Measurements from ENCODE around the gene CA5A.
"Not testable (repeated sequence)": the region's sequence is repeated elsewhere in the genome, so short reads cannot be mapped to it uniquely, and the experiment has no call there.

Gene CA5A

GRCh38 chr16:87949071-87949744 is 12.9 kb upstream of the CA5A start:
- DNase-seq (ENCODE audit: low spot score) (no peak), FAIRE-seq (no peak)

DNA sequence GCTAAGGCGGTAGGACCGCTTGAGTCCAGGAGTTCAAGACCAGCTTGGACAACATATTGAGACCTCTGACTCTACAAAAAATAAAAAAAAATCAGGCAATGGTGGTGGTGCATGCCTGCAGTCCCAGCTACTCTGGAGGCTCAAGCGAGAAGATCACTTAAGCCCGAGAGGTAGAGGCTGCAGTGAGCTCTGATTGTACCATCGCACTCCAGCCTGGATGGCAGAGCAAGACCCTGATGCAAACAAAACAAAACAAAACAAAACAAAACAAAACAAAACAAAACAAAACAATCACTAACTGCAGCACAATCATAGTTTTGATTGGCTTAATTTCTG is 12.4 kb upstream of the CA5A start:
- DNase-seq (ENCODE audit: low spot score) (no peak), FAIRE-seq (no peak)

DNA sequence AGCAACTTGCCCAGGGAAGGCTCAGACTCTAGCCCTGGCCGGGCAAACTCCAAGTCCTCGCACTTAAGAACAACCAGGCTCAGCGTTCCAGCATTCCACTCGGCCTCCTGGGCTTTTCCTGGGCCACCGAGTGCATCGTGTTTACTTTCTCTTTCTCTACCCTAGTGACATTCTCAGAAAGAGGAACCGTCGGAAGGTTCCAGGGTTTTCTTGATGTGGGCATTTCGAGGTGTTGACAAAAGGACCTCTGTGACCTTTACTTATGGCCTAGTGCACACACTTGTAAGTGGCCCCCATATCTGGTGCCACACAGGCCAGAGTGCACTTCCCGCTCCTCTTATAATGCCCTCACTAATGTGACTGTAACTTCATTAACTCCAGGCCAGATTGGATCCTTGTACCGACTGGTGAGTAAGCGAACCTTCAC is 11.8 kb upstream of the CA5A start:
- FAIRE-seq (no peak), DNase-seq (ENCODE audit: low spot score) (no peak)

- no peak for FAIRE-seq
Measured at GRCh38 chr16:87947356-87948118, 11.2 kb upstream of the CA5A start.

DNA sequence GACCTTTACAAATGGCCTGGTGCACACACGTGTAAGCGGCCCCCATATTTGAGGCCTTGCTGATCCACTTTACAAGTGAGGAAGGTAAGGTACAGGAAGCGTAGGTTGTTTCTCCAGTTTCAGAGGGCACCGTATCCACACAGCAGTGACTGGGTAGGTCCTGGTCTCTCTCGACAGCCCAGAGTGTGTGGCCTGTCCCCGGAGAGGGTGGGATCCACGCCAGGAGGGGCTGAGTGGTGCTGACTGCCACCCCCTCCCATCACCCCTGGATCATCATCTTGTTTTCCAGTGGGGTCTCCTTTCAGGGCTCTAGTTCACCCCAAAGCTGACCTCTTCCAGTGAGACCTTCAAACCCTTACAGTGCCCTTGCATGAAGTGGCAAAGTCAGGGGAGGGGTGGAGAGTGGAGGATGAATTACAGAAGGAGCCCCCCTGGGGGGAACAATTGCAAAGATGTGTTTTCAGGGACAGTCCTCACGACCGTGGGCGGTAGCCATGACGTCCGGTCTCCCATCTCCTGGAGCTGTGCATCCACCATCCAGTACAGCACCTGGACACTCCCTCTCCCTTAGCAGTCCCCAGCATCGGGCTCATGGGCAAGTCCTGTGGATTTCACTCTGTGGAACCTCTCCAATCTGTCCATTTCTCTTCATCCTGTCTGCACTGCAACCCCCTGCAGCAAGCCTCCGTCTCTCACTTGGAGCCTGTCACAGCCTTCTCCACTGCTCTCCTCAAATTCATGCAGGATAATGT is 10.4 kb upstream of the CA5A start:
- no peak for FAIRE-seq
- no peak for DNase-seq (ENCODE audit: low spot score)

More at GRCh38 chr16:87947356-87948118, 11.2 kb upstream of the CA5A start:
- no peak for DNase-seq (ENCODE audit: low spot score)

DNA sequence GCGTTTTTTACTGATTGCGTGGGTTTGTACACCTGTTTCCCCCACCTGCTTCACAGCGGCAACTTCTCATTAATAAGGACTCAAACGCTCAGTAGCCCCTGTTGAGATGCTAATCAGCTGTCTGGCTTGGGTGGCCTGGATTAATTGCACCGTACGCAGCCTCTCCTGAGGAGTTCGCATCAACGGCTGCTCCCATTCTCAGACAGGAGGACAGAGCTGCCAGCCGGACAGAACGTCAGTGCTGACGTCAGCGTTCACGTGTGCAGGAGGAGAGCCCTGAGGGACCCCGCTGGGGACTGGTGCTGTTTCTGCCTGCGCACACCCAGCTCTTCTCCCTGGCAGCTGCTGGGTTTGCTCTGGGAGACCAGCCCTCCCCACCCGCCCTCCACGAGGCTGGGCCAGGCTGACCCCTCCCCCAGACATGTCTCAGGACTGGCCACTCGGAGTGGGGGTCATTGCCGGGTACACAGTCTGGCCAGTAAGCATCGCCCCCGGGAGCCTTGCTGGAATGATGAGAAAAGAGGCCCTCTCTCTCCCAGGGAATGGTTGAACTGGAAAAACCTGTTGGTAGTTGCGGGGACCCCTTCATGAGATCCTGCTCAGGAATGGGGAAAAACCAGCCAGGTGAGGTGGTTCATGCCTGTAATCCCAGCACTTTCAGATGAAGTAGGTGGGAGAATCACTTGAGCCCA is 9.2 kb upstream of the CA5A start:
- FAIRE-seq (no peak), DNase-seq (ENCODE audit: low spot score) (no peak)

- DNase-seq (ENCODE audit: low spot score), result no peak
Measured at GRCh38 chr16:87942680-87943079, 6.4 kb upstream of the CA5A start.

GRCh38 chr16:87939562-87940423 is 3.5 kb upstream of the CA5A start:
- no peak for FAIRE-seq
- DNase-seq (ENCODE audit: low spot score), result no peak

More at GRCh38 chr16:87942680-87943079, 6.4 kb upstream of the CA5A start:
- FAIRE-seq, result no peak

DNA sequence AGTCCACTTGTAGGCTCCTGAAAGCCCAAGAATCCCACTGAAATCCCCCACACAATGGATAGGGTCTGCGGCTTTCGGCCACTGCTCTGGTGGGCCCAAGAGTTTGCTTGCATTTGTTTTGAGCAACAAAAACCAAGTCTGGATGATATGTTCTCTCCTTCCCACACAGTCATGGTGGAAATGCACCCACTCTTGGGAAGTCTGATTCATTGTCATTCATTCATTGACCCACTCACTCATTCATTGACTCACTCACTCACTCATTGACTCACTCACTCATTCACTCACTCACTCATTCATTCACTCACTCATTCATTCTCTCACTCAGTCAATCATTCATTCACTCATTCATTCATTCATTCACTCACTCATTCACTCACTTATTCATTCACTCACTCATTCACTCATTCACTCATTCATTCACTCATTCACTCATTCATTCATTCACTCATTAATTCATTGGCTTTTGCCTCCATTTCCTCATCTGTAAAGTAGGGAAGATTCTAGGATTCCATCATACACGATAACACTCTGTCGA is 2.2 kb upstream of the CA5A start:
- no peak for DNase-seq (ENCODE audit: low spot score)
- no peak for FAIRE-seq

DNA sequence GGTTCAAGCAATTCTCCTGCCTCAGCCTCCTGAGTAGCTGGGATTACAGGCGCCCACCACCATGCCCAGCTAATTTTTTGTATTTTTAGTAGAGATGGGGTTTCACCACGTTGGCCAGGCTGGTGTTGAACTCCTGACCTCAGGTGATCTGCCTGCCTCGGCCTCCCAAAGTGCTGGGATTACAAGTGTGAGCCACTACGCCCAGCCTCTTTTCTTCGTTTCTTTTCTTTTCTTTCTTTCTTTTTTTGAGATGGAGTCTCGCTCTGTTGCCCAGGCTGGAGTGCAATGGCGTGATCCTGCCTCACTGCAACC is 858 bp upstream of the CA5A start:
- DNase-seq (ENCODE audit: low spot score); FAIRE-seq: not testable (repeated sequence)

DNA sequence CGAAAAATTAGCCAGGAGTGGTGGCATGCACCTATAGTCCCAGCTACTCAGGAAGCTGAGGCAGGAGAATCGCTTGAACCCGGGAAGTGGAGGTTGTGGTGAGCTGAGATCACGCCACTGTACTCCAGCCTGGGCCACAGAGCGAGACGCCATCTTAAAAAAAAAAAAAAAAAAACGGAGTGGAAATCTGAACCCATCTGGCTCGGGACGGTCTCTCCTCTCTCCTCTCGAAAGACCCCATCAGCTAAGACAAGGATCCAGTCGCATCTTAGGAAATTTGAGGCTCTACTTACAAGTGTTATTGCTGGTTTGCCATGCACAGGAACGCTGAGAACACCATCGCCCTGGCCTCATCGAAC is 334 bp downstream of the CA5A start:
- not testable (repeated sequence) for FAIRE-seq; DNase-seq (ENCODE audit: low spot score)

DNA sequence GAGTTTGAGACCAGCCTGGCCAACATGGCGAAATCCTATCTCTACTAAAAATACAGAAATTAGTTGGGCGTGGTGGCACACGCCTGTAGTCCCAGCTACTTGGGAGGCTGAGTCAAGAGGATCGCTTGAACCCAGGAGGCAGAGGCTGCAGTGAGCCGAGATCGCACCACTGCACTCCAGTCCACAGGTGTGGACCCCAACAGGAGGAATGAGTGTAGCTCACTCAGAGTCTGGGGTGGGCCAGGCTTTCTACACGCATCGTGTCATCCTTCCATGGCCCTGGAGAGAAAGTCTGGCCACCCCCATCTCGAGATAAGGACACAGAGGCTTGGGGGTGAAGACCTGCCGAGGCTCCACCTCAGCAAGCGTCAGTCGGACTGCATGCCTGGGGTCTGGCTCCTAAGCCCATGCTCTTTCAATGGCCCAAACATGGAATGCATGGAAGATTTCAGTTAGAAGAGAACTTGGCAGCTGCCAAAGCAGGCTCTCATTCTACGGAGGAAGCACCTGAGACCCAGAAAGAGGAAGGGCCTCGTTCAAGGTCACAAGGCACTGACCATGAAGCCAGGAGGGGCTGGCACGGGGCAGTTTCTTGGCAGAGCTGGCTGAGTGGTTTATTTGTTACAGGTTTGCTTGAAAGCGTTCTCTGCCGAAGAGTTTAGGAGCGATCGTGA is 1.4 kb downstream of the CA5A start:
- not testable (repeated sequence) for FAIRE-seq

DNA sequence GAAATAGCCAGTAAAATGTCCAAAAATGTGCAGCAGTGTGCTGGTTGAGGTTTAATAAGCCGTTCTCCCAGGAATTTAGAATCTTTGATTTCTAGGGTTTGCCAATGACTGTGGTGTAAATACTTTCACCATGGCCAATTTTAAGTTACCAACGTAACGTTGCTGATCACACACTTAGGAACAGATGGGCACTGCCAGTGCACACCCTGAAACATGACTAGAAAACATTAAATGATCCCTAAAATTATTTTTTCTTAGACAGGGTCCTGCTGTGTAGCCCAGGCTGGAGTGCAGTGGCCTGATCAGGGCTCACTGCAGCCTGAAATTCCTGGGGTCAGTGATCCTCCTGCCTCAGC is 3.2 kb downstream of the CA5A start:
- no peak for DNase-seq (ENCODE audit: low spot score)
- no peak for FAIRE-seq

More for the DNA sequence above, 1.4 kb downstream of the CA5A start:
- DNase-seq (ENCODE audit: low spot score), result not testable (repeated sequence)

- not testable (repeated sequence) for FAIRE-seq; DNase-seq (ENCODE audit: low spot score)
Measured at GRCh38 chr16:87932475-87933139, 3.7 kb downstream of the CA5A start.

- no peak for FAIRE-seq
- no peak for DNase-seq (ENCODE audit: low spot score)
Measured at GRCh38 chr16:87931504-87931903, 4.8 kb downstream of the CA5A start.

- FAIRE-seq, result no peak
- no peak for DNase-seq (ENCODE audit: low spot score)
Measured at GRCh38 chr16:87930456-87930855, 5.9 kb downstream of the CA5A start.

GRCh38 chr16:87929986-87930385 is 6.3 kb downstream of the CA5A start:
- FAIRE-seq (no peak), DNase-seq (ENCODE audit: low spot score) (no peak)

- DNase-seq (ENCODE audit: low spot score), result no peak
- no peak for FAIRE-seq
Measured at GRCh38 chr16:87927195-87927562, 9.2 kb downstream of the CA5A start.

Data from RCC 7860 (cell line).